Fibroblast of lung (primary cell): ENCODE results near the gene P4HTM.

ENCODE experiments used
- CTCF ChIP-seq, 2 donors: IDR thresholded peaks in 1 of 2; conservative IDR thresholded peaks in 1 of 2; 1 replicate in 1 of 2; 2 replicates in 1 of 2; pipeline ENCODE4 v1.5.1; 2011 to 2012; ENCODE audit warnings: low read length in 2 of 2, control low read depth in 1 of 2, inconsistent platforms in 1 of 2, low read depth in 1 of 2, mild to moderate bottlenecking in 1 of 2
- EZH2 ChIP-seq: IDR thresholded peaks from 2 replicates; pipeline ENCODE4 v1.5.1; 2012; ENCODE audit warnings: low read length, control low read depth, mild to moderate bottlenecking; ENCODE audit errors: missing control alignments

DNA sequence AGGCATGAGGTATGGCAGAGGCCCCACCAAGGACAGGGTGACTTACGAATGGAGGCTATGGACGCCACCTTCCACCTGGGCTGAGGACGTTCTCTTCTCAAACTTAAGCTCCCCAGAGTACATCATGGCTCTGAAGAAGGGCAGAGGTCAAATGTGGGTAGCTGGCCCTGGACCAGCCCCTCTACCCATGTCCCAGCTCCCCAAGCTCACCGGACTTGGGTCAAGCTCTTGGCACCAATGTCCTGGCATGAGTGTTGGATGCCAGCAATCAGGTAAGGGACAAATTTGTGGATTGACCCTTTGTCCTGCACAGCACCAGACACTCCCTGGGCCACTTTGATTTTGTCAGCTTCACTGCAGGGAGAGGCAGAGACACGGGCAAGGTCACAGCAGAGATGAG, 34.4 kb downstream of the P4HTM start:
- TF ChIP-seq CTCF (conservative IDR thresholded peaks at IDR 0.05 in 1 of 2, IDR thresholded peaks at IDR 0.05 in 1 of 2; ENCODE audit: low read depth in 1 of 2, low read length in 2 of 2), result no peak
- no peak for TF ChIP-seq EZH2
